HepG2 (cell line): ENCODE results near the gene SLFNL1. TPM values are rescaled to one million over a fixed set of nuclear protein-coding genes. Genes with fewer than 3 reads are reported as not detected.

Experiments
- ATAC-seq: fragments of 200-7000 bp; cut with Tn5 transposase; 3 replicates; pipeline ENCODE4 v1.9.1; 2020; ENCODE audit warnings: mild to moderate bottlenecking, moderate library complexity
- BruUV-seq: library from RNA; stranded (reverse); fragments of 400-500 nt; replicated peaks from 2 replicates; lab custom pipeline; 2021; lab: Mats Ljungman, UMichigan
- CTCF ChIA-PET: fragments of 300-600 bp; formaldehyde crosslinking; extraction: SDS; loops from one replicate; lab custom pipeline; 2021; ENCODE audit warnings: low total read pairs, inconsistent platforms, low intra/inter-chr PET ratio; lab: Yijun Ruan, JAX
- POLR2A ChIA-PET: fragments of 350-600 bp; sonication (Branson Sonifier 250); formaldehyde crosslinking; loops from one replicate; lab custom pipeline; 2020; ENCODE audit warnings: antibody characterized with exemption, inconsistent platforms; lab: Yijun Ruan, JAX
- DNase-seq: peaks from one replicate; pipeline ENCODE4 v3.0.0-alpha.2; 2015; ENCODE audit warnings: low spot score
- FAIRE-seq: peaks from 3 replicates; lab custom pipeline; 2011; peaks lifted over from hg19 to GRCh38; lab: Jason Lieb, UNC
- H2AFZ ChIP-seq: one replicate; pipeline ENCODE4 v1.6.1; 2011; ENCODE audit warnings: low read length, inconsistent platforms
- H3K27ac ChIP-seq: fragments of 300-600 bp; 3 replicates; pipeline ENCODE4 v1.8.0; 2011; ENCODE audit warnings: mixed run types, mild to moderate bottlenecking, mixed read lengths, low read length, inconsistent platforms; ENCODE audit not compliant: insufficient read depth; ENCODE audit errors: extremely low read length
- H3K27me3 ChIP-seq, 2 experiments: fragments of 200-600 bp in 1 of 2; 2 replicates in 1 of 2; 3 replicates in 1 of 2; pipeline versions ENCODE4 v1.6.0 to v1.8.0; 2011; ENCODE audit warnings: low read length in 2 of 2, mild to moderate bottlenecking in 2 of 2, moderate library complexity in 2 of 2, inconsistent platforms in 1 of 2; ENCODE audit not compliant: insufficient read depth in 2 of 2, control insufficient read depth in 1 of 2
- H3K36me3 ChIP-seq, 2 experiments: fragments of 200-600 bp in 1 of 2; replicated peaks in 1 of 2; 2 replicates in 1 of 2; 3 replicates in 1 of 2; pipeline versions ENCODE4 v1.5.1 to v1.8.0; 2011; ENCODE audit warnings: low read length in 2 of 2, inconsistent platforms in 1 of 2; ENCODE audit not compliant: insufficient read depth in 2 of 2, control insufficient read depth in 1 of 2
- H3K4me1 ChIP-seq: 2 replicates; pipeline ENCODE4 v1.5.1; 2012; ENCODE audit warnings: low read length, inconsistent platforms; ENCODE audit not compliant: insufficient read depth
- H3K4me2 ChIP-seq: 2 replicates; pipeline ENCODE4 v1.6.0; 2011; ENCODE audit warnings: low read depth, low read length, inconsistent platforms
- H3K4me3 ChIP-seq, 3 experiments: fragments of 200-600 bp in 1 of 3; sonication (generic), shearing (Covaris generic) in 1 of 3; replicated peaks in 1 of 3; 2 replicates each; pipeline ENCODE4 v1.5.1; 2011 to 2016; ENCODE audit warnings: low read length in 3 of 3, inconsistent platforms in 2 of 3, low read depth in 2 of 3, mild to moderate bottlenecking in 2 of 3, control low read depth in 1 of 3, mixed read lengths in 1 of 3; ENCODE audit not compliant: insufficient read depth in 1 of 3
- H3K79me2 ChIP-seq: one replicate; pipeline ENCODE4 v1.6.1; 2011; ENCODE audit warnings: low read length, inconsistent platforms; ENCODE audit not compliant: insufficient read depth
- H3K9ac ChIP-seq: 2 replicates; pipeline ENCODE4 v1.6.0; 2011; ENCODE audit warnings: mild to moderate bottlenecking, low read depth, low read length, inconsistent platforms; ENCODE audit not compliant: insufficient read depth
- H3K9me3 ChIP-seq: 2 replicates; pipeline ENCODE4 v1.5.1; 2012; ENCODE audit warnings: mild to moderate bottlenecking, low read length
- H4K20me1 ChIP-seq: 2 replicates; pipeline ENCODE4 v1.6.0; 2011; ENCODE audit warnings: inconsistent platforms, mild to moderate bottlenecking, low read length, moderate library complexity; ENCODE audit not compliant: insufficient read depth
- ERF ChIP-seq: IDR thresholded peaks from 2 replicates; pipeline ENCODE4 v1.6.1; 2018; ENCODE audit warnings: missing biosample characterization, missing genetic modification reagents
- SP5 ChIP-seq: IDR thresholded peaks from 2 replicates; pipeline ENCODE4 v1.6.1; 2016; ENCODE audit warnings: low read depth, borderline replicate concordance
- ZNF33A ChIP-seq: sonication (generic); formaldehyde crosslinking; IDR thresholded peaks from 2 replicates; pipeline ENCODE4 v1.5.1; 2020; ENCODE audit warnings: missing genetic modification reagents, mild to moderate bottlenecking, moderate library complexity, borderline replicate concordance
- WGBS: methylation state at CpG from one replicate; pipeline ENCODE4 v1.1.6; 2017; ENCODE audit warnings: low lambda C conversion rate; 5-methylcytosine and 5-hydroxymethylcytosine counted together
- in situ Hi-C: cut with HindIII; loops from 2 replicates; pipeline ENCODE4 v1.10.0; 2017; ENCODE audit warnings: low pct_unique_long_range_greater_than_20kb; ENCODE audit not compliant: extremely low pct_ligation_motif_present
- intact Hi-C: fragments of 100-400 bp; cut with micrococcal nuclease; formaldehyde crosslinking; loops from one replicate; pipeline ENCODE4 v1.10.0; 2022; ENCODE audit not compliant: unreplicated experiment
- polyA plus RNA-seq, 8 experiments: library from polyadenylated mRNA; depleted of rRNA in 3 of 8; stranded (reverse) in 7 of 8; unstranded in 1 of 8; fragments of >200 nt; fragmentation: Illumina TruSeq in 4 of 8; extraction: Trizol in 4 of 8; gene quantifications; 2 replicates each; pipeline versions ENCODE4 v1.2.1 to v1.2.3, GENCODE V29; 2011 to 2016; ENCODE audit warnings: low read depth in 4 of 8, missing spikeins in 1 of 8, mixed read lengths in 1 of 8; ENCODE audit not compliant: insufficient read depth in 1 of 8
- total RNA-seq, 5 experiments: library from RNA; depleted of rRNA; stranded (reverse); fragments of >200 nt; fragmentation: Illumina TruSeq; extraction: Trizol; gene quantifications; 2 replicates each; pipeline ENCODE4 v1.2.3, GENCODE V29; 2016; ENCODE audit warnings: low read depth in 1 of 5
- TF ChIP-seq, protein P1 (sequence below): sonication (generic); formaldehyde crosslinking; IDR thresholded peaks from 2 replicates; pipeline ENCODE4 v1.4.0; 2020; ENCODE audit warnings: low read depth, mild to moderate bottlenecking, missing genetic modification reagents
- TF ChIP-seq, protein P2 (sequence below): sonication (generic); formaldehyde crosslinking; IDR thresholded peaks from 2 replicates; pipeline ENCODE4 v1.4.0; 2020; ENCODE audit warnings: missing genetic modification reagents
- TF ChIP-seq, protein P3 (sequence below): sonication (generic); formaldehyde crosslinking; IDR thresholded peaks from 2 replicates; pipeline ENCODE4 v1.4.0; 2020; ENCODE audit warnings: missing genetic modification reagents
- TF ChIP-seq, protein P4 (sequence below): sonication (generic); formaldehyde crosslinking; IDR thresholded peaks from 2 replicates; pipeline ENCODE4 v1.4.0; 2020; ENCODE audit warnings: missing genetic modification reagents
- TF ChIP-seq, protein P5 (sequence below): sonication (generic); formaldehyde crosslinking; IDR thresholded peaks from 2 replicates; pipeline ENCODE4 v1.4.0; 2020; ENCODE audit warnings: missing genetic modification reagents, borderline replicate concordance
- TF ChIP-seq, protein P6 (sequence below): sonication (generic); formaldehyde crosslinking; IDR thresholded peaks from 2 replicates; pipeline ENCODE4 v1.4.0; 2020; ENCODE audit warnings: missing genetic modification reagents

Gene SLFNL1
- total and polyA plus RNA-seq, 2 of the 13 experiments (the other 11 are each of a cell fraction or from before 2014, with no cell fraction given), result 0.07 to 0.20 TPM

DNA sequence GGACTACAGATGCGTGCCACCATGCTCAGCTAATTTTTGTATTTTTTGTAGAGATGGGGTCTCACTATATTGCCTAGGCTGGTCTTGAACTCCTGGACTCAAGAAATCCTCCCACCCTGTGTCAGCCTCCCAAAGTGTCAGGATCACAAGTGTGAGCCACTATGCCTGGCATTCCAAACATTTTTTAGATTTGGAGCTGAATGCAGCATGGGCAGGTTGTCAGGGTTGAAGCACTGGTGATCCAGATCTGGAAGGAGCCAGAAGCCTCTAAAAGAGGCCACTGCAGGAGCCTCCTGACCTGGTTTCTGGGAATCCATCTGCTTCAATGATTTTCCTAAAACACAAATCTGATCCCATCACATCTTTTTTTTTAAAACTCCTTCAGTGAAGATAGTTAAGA lies 43.8 kb downstream of the SLFNL1 start:
- no peaks in the 10 kb centered on the region for H3K9me3 ChIP-seq
- BruUV-seq, result no TSS peak
- H3K4me3 ChIP-seq, result no peak overlapping the region
- H3K36me3 ChIP-seq, result no peaks in the 10 kb centered on the region; a peak in 1 of 5 replicates
- no peak overlapping the region for H3K4me2 ChIP-seq
- H3K4me1 ChIP-seq, result peaks cover 32% of the 10 kb centered on the region
- ATAC-seq (no peak), FAIRE-seq (no peak), DNase-seq (no peak)
- no peak overlapping the region for H3K9ac ChIP-seq
- H3K27ac ChIP-seq, result no peak overlapping the region
- ChIA-PET POLR2A (no interaction called here), CTCF (no interaction called here)
- H3K27me3 ChIP-seq, result no peaks in the 10 kb centered on the region; a peak in 1 of 5 replicates
- H3K79me2 ChIP-seq, result peaks cover 26% of the 10 kb centered on the region
- WGBS, result 100% methylated on average over 1 of the region's 1 CpG
- no peaks in the 10 kb centered on the region for H4K20me1 ChIP-seq
- intact Hi-C loops, result no loop called here
- no peak overlapping the region for H2AFZ ChIP-seq
- in situ Hi-C loops, result no loop called here
- TF ChIP-seq, protein P1, sequence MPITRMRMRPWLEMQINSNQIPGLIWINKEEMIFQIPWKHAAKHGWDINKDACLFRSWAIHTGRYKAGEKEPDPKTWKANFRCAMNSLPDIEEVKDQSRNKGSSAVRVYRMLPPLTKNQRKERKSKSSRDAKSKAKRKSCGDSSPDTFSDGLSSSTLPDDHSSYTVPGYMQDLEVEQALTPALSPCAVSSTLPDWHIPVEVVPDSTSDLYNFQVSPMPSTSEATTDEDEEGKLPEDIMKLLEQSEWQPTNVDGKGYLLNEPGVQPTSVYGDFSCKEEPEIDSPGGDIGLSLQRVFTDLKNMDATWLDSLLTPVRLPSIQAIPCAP, result no peak
- TF ChIP-seq, protein P2, sequence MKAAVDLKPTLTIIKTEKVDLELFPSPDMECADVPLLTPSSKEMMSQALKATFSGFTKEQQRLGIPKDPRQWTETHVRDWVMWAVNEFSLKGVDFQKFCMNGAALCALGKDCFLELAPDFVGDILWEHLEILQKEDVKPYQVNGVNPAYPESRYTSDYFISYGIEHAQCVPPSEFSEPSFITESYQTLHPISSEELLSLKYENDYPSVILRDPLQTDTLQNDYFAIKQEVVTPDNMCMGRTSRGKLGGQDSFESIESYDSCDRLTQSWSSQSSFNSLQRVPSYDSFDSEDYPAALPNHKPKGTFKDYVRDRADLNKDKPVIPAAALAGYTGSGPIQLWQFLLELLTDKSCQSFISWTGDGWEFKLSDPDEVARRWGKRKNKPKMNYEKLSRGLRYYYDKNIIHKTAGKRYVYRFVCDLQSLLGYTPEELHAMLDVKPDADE, result no peak
- TF ChIP-seq, protein P3, sequence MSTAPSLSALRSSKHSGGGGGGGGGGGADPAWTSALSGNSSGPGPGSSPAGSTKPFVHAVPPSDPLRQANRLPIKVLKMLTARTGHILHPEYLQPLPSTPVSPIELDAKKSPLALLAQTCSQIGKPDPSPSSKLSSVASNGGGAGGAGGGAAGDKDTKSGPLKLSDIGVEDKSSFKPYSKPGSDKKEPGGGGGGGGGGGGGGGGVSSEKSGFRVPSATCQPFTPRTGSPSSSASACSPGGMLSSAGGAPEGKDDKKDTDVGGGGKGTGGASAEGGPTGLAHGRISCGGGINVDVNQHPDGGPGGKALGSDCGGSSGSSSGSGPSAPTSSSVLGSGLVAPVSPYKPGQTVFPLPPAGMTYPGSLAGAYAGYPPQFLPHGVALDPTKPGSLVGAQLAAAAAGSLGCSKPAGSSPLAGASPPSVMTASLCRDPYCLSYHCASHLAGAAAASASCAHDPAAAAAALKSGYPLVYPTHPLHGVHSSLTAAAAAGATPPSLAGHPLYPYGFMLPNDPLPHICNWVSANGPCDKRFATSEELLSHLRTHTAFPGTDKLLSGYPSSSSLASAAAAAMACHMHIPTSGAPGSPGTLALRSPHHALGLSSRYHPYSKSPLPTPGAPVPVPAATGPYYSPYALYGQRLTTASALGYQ (CRISPR knock-in tag), result no peak
- TF ChIP-seq ERF (CRISPR knock-in tag) (no peak), SP5 (CRISPR knock-in tag) (no peak), ZNF33A (CRISPR knock-in tag) (no peak)
- TF ChIP-seq, protein P4, sequence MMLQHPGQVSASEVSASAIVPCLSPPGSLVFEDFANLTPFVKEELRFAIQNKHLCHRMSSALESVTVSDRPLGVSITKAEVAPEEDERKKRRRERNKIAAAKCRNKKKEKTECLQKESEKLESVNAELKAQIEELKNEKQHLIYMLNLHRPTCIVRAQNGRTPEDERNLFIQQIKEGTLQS (CRISPR knock-in tag), result no peak
- TF ChIP-seq, protein P5, sequence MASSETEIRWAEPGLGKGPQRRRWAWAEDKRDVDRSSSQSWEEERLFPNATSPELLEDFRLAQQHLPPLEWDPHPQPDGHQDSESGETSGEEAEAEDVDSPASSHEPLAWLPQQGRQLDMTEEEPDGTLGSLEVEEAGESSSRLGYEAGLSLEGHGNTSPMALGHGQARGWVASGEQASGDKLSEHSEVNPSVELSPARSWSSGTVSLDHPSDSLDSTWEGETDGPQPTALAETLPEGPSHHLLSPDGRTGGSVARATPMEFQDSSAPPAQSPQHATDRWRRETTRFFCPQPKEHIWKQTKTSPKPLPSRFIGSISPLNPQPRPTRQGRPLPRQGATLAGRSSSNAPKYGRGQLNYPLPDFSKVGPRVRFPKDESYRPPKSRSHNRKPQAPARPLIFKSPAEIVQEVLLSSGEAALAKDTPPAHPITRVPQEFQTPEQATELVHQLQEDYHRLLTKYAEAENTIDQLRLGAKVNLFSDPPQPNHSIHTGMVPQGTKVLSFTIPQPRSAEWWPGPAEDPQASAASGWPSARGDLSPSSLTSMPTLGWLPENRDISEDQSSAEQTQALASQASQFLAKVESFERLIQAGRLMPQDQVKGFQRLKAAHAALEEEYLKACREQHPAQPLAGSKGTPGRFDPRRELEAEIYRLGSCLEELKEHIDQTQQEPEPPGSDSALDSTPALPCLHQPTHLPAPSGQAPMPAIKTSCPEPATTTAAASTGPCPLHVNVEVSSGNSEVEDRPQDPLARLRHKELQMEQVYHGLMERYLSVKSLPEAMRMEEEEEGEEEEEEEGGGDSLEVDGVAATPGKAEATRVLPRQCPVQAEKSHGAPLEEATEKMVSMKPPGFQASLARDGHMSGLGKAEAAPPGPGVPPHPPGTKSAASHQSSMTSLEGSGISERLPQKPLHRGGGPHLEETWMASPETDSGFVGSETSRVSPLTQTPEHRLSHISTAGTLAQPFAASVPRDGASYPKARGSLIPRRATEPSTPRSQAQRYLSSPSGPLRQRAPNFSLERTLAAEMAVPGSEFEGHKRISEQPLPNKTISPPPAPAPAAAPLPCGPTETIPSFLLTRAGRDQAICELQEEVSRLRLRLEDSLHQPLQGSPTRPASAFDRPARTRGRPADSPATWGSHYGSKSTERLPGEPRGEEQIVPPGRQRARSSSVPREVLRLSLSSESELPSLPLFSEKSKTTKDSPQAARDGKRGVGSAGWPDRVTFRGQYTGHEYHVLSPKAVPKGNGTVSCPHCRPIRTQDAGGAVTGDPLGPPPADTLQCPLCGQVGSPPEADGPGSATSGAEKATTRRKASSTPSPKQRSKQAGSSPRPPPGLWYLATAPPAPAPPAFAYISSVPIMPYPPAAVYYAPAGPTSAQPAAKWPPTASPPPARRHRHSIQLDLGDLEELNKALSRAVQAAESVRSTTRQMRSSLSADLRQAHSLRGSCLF (CRISPR knock-in tag), result no peak
- TF ChIP-seq, protein P6, sequence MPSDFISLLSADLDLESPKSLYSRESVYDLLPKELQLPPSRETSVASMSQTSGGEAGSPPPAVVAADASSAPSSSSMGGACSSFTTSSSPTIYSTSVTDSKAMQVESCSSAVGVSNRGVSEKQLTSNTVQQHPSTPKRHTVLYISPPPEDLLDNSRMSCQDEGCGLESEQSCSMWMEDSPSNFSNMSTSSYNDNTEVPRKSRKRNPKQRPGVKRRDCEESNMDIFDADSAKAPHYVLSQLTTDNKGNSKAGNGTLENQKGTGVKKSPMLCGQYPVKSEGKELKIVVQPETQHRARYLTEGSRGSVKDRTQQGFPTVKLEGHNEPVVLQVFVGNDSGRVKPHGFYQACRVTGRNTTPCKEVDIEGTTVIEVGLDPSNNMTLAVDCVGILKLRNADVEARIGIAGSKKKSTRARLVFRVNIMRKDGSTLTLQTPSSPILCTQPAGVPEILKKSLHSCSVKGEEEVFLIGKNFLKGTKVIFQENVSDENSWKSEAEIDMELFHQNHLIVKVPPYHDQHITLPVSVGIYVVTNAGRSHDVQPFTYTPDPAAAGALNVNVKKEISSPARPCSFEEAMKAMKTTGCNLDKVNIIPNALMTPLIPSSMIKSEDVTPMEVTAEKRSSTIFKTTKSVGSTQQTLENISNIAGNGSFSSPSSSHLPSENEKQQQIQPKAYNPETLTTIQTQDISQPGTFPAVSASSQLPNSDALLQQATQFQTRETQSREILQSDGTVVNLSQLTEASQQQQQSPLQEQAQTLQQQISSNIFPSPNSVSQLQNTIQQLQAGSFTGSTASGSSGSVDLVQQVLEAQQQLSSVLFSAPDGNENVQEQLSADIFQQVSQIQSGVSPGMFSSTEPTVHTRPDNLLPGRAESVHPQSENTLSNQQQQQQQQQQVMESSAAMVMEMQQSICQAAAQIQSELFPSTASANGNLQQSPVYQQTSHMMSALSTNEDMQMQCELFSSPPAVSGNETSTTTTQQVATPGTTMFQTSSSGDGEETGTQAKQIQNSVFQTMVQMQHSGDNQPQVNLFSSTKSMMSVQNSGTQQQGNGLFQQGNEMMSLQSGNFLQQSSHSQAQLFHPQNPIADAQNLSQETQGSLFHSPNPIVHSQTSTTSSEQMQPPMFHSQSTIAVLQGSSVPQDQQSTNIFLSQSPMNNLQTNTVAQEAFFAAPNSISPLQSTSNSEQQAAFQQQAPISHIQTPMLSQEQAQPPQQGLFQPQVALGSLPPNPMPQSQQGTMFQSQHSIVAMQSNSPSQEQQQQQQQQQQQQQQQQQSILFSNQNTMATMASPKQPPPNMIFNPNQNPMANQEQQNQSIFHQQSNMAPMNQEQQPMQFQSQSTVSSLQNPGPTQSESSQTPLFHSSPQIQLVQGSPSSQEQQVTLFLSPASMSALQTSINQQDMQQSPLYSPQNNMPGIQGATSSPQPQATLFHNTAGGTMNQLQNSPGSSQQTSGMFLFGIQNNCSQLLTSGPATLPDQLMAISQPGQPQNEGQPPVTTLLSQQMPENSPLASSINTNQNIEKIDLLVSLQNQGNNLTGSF (CRISPR knock-in tag), result no peak
